ENCODE data around the gene CENPT.

GRCh38 chr16:67872131-67872630 lies 24.7 kb upstream of the CENPT start:
- TF ChIP-seq CTCF (IDR thresholded peaks at IDR 0.05) = no peak
- TF ChIP-seq POLR2A (IDR thresholded peaks at IDR 0.05) = no peak

All from lower leg skin (tissue), 3 donors.